Right lobe of liver (tissue), 6 donors: Measurements from ENCODE around the gene EVX1. TPM values are rescaled to one million over a fixed set of nuclear protein-coding genes. Genes with fewer than 3 reads are reported as not detected.

Experiments used
- ATAC-seq, 4 donors: fragments of 200-7000 bp; cut with Tn5 transposase; one replicate each; pipeline ENCODE4 v1.9.1; 2020; ENCODE audit warnings: mild to moderate bottlenecking in 4 of 4, moderate library complexity in 4 of 4
- DNase-seq, 3 donors: peaks; one replicate each; pipeline ENCODE4 v3.0.0-alpha.2; 2020
- H3K27ac ChIP-seq, 3 donors: fragments of 200-600 bp; one replicate each; pipeline ENCODE4 v1.8.0; 2022
- H3K27me3 ChIP-seq, 2 donors: fragments of 200-600 bp; one replicate each; pipeline ENCODE4 v1.8.0; 2022
- H3K36me3 ChIP-seq, 4 donors: fragments of 200-600 bp; sonication (generic) in 1 of 4; one replicate each; pipeline versions ENCODE4 v1.5.1 to v1.8.0; 2017 to 2022; ENCODE audit warnings: control low read depth in 1 of 4
- H3K4me1 ChIP-seq, 4 donors: fragments of 200-600 bp; sonication (generic) in 1 of 4; one replicate each; pipeline versions ENCODE4 v1.5.1 to v1.8.0; 2017 to 2022; ENCODE audit warnings: control low read depth in 1 of 4
- H3K4me3 ChIP-seq, 3 donors: fragments of 200-600 bp; one replicate each; pipeline ENCODE4 v1.8.0; 2022
- H3K9me3 ChIP-seq, 4 donors: fragments of 200-600 bp; sonication (generic) in 1 of 4; one replicate each; pipeline versions ENCODE4 v1.5.1 to v1.8.0; 2017 to 2022; ENCODE audit warnings: control low read depth in 1 of 4
- POLR2A ChIP-seq: fragments of 450-650 bp; IDR thresholded peaks from one replicate; pipeline ENCODE4 v1.6.1; 2017; ENCODE audit warnings: antibody characterized with exemption, mild to moderate bottlenecking
- WGBS: methylation state at CpG from one replicate; pipeline ENCODE4 v1.1.6; 2018; ENCODE audit warnings: low coverage, low lambda C conversion rate; ENCODE audit not compliant: insufficient coverage; ENCODE audit errors: missing lambda C conversion rate; 5-methylcytosine and 5-hydroxymethylcytosine counted together
- intact Hi-C, 2 donors: fragments of 100-400 bp; cut with DNase I; formaldehyde crosslinking; loops; one replicate each; pipeline versions ENCODE4 v1.11.2 to v1.14.1; 2022
- total RNA-seq, 6 experiments: library from RNA; depleted of rRNA in 2 of 6; stranded (reverse); fragments of >200 nt in 2 of 6; fragmentation: NEBNext Ultra II Directional in 3 of 6; extraction: Animal tissue kit (Norgen Biotek cat#: 25700) in 3 of 6; gene quantifications; one replicate each; pipeline versions ENCODE4 v1.1.0 to v1.2.4, GENCODE V29; 2016 to 2023
- TF ChIP-seq, protein P1 (sequence below), 4 donors: fragments of 200-600 bp in 3 of 4; fragments of 450-650 bp in 1 of 4; IDR thresholded peaks; one replicate each; pipeline versions ENCODE4 v1.5.1 to v1.8.0; 2016 to 2022; ENCODE audit warnings: antibody characterized with exemption in 4 of 4, mild to moderate bottlenecking in 2 of 4
- donor health status: DM: no; HTN: yes; CAD: no.
- donor health status: DM: no; HTN: no; CAD: no.
- donor health status: DM: no; HTN: no; CAD: no.
- donor health status: DM: no; HTN: yes; CAD: no.
- donor health status: DM: no; HTN: yes; CAD: no.

Gene EVX1
- total RNA-seq, 6 experiments from 2014 or later = not detected

DNA sequence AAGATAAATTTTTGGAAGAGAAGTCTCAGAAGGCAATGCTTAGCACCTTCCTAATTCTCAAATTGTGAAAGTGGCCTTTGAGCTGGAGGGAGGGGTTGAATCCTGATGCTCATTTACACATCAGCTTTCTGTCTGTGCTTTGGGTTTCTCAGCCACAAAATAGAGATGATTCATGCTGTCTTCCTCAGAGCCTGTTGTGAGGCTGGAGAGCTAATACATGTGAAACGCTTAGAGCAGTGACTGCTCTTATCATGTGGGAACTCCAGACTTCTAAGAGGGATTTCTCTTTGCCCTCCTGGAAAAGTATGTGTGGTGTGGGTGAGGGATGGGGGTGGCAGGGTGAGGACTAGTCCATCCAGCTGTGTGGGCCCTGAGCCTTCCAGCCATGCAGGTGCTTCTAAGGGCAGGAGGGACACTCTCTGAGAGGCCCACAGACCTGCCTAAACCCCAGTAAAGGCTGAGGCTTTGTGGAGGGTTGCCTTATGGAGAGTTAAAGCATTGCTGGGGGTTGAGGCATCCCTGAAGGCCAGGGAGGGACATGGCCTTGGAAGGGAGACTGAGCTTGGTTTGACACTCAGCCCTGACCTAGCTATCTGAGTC lies 4.8 kb upstream of the EVX1 start:
- Histone ChIP-seq H3K27me3 (peaks cover 6 to 44% of the 10 kb centered on the region in 2 donors), H3K4me3 (no peak overlapping the region), H3K9me3 (no peaks in the 10 kb centered on the region), H3K4me1 (peaks cover 0 to 16% (median 4%) of the 10 kb centered on the region in 4 donors), H3K36me3 (no peaks in the 10 kb centered on the region), H3K27ac (no peak overlapping the region)
- DNase-seq (no peak), ATAC-seq (no peak)
- TF ChIP-seq, protein P1, sequence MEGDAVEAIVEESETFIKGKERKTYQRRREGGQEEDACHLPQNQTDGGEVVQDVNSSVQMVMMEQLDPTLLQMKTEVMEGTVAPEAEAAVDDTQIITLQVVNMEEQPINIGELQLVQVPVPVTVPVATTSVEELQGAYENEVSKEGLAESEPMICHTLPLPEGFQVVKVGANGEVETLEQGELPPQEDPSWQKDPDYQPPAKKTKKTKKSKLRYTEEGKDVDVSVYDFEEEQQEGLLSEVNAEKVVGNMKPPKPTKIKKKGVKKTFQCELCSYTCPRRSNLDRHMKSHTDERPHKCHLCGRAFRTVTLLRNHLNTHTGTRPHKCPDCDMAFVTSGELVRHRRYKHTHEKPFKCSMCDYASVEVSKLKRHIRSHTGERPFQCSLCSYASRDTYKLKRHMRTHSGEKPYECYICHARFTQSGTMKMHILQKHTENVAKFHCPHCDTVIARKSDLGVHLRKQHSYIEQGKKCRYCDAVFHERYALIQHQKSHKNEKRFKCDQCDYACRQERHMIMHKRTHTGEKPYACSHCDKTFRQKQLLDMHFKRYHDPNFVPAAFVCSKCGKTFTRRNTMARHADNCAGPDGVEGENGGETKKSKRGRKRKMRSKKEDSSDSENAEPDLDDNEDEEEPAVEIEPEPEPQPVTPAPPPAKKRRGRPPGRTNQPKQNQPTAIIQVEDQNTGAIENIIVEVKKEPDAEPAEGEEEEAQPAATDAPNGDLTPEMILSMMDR (IDR thresholded peaks at IDR 0.05) = no peak
- no peak for TF ChIP-seq POLR2A
- intact Hi-C loops = no loop called here
- WGBS = 86% methylated on average over 1 of the region's 1 CpG

DNA sequence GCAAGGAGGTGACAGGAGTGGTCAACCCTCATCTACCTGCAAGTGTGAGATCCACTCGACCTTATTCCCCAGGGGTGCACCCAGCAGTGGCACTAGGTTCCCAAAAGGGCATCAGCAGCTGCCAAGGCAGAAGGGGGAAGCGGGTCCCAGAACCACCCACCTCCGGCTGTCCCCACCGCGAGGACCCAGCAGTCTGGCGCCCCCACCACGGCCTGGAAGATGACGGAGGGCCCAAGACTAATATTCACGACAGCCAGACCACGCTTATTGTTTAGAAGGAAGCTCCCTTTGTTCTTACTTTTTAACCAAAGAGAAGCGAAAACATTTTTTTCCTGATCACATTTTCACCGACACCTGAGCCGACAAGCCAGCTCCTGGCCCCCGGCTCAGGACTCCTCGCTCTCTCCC lies 3.6 kb upstream of the EVX1 start:
- Histone ChIP-seq H3K27me3 (peaks cover 7 to 55% of the 10 kb centered on the region in 2 donors), H3K27ac (no peak overlapping the region), H3K9me3 (no peaks in the 10 kb centered on the region), H3K4me1 (peaks cover 0 to 19% (median 4%) of the 10 kb centered on the region in 4 donors), H3K4me3 (no peak overlapping the region), H3K36me3 (no peaks in the 10 kb centered on the region)
- intact Hi-C loops = no loop called here
- 29% methylated on average over 6 of the region's 15 CpGs for WGBS
- no peak for TF ChIP-seq POLR2A
- TF ChIP-seq, protein P1 (IDR thresholded peaks at IDR 0.05) = no peak
- DNase-seq (no peak), ATAC-seq (no peak)

DNA sequence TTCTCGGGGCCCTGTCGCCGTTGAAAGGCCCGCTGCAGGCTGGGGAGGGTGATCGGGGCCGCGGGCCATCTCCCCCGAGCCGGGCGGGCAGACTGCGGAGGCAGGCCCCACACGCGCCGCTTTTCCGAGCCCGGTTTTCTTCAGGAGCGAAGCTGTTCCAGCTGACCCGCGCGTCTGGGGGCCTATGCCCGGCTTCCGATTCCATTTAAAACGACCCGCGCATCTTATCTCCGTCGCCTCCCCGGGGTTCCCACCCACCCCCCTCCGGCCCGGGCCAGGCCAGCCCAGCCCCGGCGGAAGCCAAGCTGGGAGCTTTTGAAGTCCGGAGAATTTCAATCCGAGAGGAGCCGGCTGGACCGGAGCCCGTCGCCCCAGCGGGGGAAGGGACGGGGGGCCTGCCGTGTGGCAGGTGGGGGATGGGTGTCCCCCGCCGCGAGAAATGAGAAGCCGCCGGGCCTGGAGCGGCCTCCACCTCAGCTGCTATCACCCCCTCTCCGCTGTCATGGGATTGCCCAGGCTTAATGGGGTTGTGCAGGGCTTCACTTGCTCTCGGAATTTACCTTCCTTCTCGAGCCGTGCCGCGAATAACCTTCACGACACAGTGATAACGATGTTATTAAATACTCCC lies 3.1 kb upstream of the EVX1 start:
- H3K9me3 ChIP-seq = no peaks in the 10 kb centered on the region
- no peak overlapping the region for H3K4me3 ChIP-seq
- no peak for ATAC-seq
- H3K27ac ChIP-seq = no peak overlapping the region
- 3% methylated on average over 32 of the region's 55 CpGs for WGBS
- peaks cover 0 to 19% (median 4%) of the 10 kb centered on the region in 4 donors for H3K4me1 ChIP-seq
- H3K36me3 ChIP-seq = no peaks in the 10 kb centered on the region
- TF ChIP-seq, protein P1 (IDR thresholded peaks at IDR 0.05) = no peak
- TF ChIP-seq POLR2A = no peak
- intact Hi-C loops = no loop called here
- peaks cover 12 to 60% of the 10 kb centered on the region in 2 donors for H3K27me3 ChIP-seq
- no peak for DNase-seq

DNA sequence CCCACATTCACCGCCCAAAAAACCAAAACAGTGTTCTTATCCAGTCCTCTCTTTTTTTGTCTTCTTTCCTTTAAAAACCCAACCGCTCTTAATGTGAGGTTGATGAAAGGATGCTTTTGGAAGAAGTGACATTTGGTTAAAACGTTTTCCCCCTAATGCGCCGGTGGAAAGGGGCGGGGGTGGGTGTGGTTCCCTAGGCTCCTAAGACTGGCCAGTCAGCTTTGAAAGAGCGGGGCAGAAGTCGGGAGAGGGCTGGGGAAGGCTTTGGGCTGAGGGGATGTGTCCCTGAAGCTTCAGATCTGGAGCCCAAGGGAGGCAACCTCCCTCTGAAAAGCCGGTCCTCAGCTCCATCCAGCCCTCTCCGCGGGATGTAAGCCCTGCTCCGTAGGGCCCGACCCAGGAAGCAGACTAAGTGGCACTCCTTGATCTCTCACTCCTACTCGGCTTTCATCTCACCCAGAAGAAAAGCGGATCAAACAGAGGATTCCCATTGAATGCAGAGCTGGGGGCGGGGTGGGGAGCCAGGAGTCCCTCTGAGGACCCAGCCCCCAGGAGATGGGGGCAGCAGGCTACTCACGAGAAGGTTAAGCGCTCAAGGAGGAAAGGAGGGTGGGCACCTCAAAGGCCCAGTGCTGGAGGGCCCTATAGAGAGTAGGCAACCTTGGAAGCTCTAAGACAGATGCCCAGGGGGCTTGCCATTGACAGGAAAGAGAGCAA lies 2.4 kb upstream of the EVX1 start:
- TF ChIP-seq, protein P1 (IDR thresholded peaks at IDR 0.05) = no peak
- TF ChIP-seq POLR2A = no peak
- DNase-seq (no peak), ATAC-seq (no peak)
- Histone ChIP-seq H3K27ac (no peak overlapping the region), H3K4me3 (no peak overlapping the region), H3K4me1 (peaks cover 0 to 20% (median 4%) of the 10 kb centered on the region in 4 donors), H3K36me3 (no peaks in the 10 kb centered on the region), H3K27me3 (peaks cover 18 to 66% of the 10 kb centered on the region in 2 donors), H3K9me3 (no peaks in the 10 kb centered on the region)
- WGBS = 1% methylated on average over 18 of the region's 18 CpGs
- intact Hi-C loops = no loop called here
